A549 (cell line): ENCODE measurements around the gene ZBTB42. TPM values are rescaled to one million over a fixed set of nuclear protein-coding genes. Genes with fewer than 3 reads are reported as not detected.

Experiments used
- ATAC-seq, 2 experiments: fragments of 200-7000 bp in 1 of 2; fragments of >200 bp in 1 of 2; cut with Nextera tagmentation in 1 of 2; cut with Tn5 transposase in 1 of 2; 3 replicates each; pipeline versions ENCODE4 v1.8.0 to v1.9.1; 2018 to 2020; ENCODE audit warnings: mild to moderate bottlenecking in 1 of 2, moderate library complexity in 1 of 2
- CTCF ChIA-PET: fragments of 300-600 bp; sonication (Branson Sonifier 250); formaldehyde crosslinking; extraction: SDS; loops from one replicate; lab custom pipeline; 2021; ENCODE audit warnings: antibody characterized with exemption, inconsistent platforms; lab: Yijun Ruan, JAX
- POLR2A ChIA-PET: fragments of 350-600 bp; formaldehyde crosslinking; extraction: SDS; loops from one replicate; lab custom pipeline; 2021; ENCODE audit warnings: antibody characterized with exemption, inconsistent platforms; lab: Yijun Ruan, JAX
- DNase-seq, 2 experiments: peaks; one replicate each; pipeline versions ENCODE4 v3.0.0 to v3.0.0-alpha.2; 2011 to 2016; ENCODE audit warnings: low read depth in 1 of 2, low spot score in 1 of 2
- FAIRE-seq: peaks from 2 replicates; lab custom pipeline; 2011; peaks lifted over from hg19 to GRCh38; lab: Jason Lieb, UNC
- H3K27ac ChIP-seq, 2 experiments: fragments of >200 bp; sonication (Bioruptor Twin); formaldehyde crosslinking; 3 replicates each; pipeline ENCODE4 v1.5.1; 2016 to 2017
- H3K4me1 ChIP-seq: fragments of >200 bp; sonication (Bioruptor Twin); formaldehyde crosslinking; 3 replicates; pipeline ENCODE4 v1.6.1; 2016
- H3K4me2 ChIP-seq: fragments of >200 bp; sonication (Bioruptor Twin); formaldehyde crosslinking; 3 replicates; pipeline ENCODE4 v1.6.1; 2016
- H3K4me3 ChIP-seq: fragments of >200 bp; sonication (Bioruptor Twin); formaldehyde crosslinking; 3 replicates; pipeline ENCODE4 v1.5.1; 2016
- H3K9me3 ChIP-seq: fragments of >200 bp; sonication (Bioruptor Twin); formaldehyde crosslinking; 3 replicates; pipeline ENCODE4 v1.6.1; 2016
- CTCF ChIP-seq: fragments of >200 bp; sonication (Bioruptor Twin); formaldehyde crosslinking; IDR thresholded peaks from 3 replicates; pipeline ENCODE4 v1.5.1; 2016
- EHF ChIP-seq: fragments of 250-450 bp; sonication (Bioruptor Pico); IDR thresholded peaks from 2 replicates; pipeline ENCODE4 v1.5.0; 2020; ENCODE audit warnings: mild to moderate bottlenecking
- EP300 ChIP-seq, 2 experiments: fragments of >200 bp; sonication (Bioruptor Twin); formaldehyde crosslinking; IDR thresholded peaks; 2 replicates in 1 of 2; 3 replicates in 1 of 2; pipeline ENCODE4 v1.6.1; 2016 to 2017
- FOXS1 ChIP-seq: fragments of 250-450 bp; sonication (Bioruptor Pico); IDR thresholded peaks from 2 replicates; pipeline ENCODE4 v1.5.0; 2020; ENCODE audit warnings: mild to moderate bottlenecking, moderate library complexity
- HOXA7 ChIP-seq: fragments of 250-450 bp; sonication (Bioruptor Pico); IDR thresholded peaks from 2 replicates; pipeline ENCODE4 v1.5.0; 2020; ENCODE audit warnings: mild to moderate bottlenecking, moderate library complexity
- KDM5A ChIP-seq: fragments of 200-600 bp; sonication (generic); IDR thresholded peaks from 2 replicates; pipeline ENCODE4 v1.6.1; 2016; ENCODE audit warnings: antibody characterized with exemption, mild to moderate bottlenecking
- MAX ChIP-seq: IDR thresholded peaks from 2 replicates; pipeline ENCODE4 v1.6.1; 2012
- MAZ ChIP-seq: fragments of 150-350 bp; IDR thresholded peaks from 2 replicates; pipeline ENCODE4 v1.6.1; 2014; ENCODE audit warnings: antibody characterized with exemption, low read depth, low read length, borderline replicate concordance
- REST ChIP-seq: fragments of 200-600 bp; sonication (generic); IDR thresholded peaks from 2 replicates; pipeline ENCODE4 v1.6.1; 2016; ENCODE audit warnings: antibody characterized with exemption, mild to moderate bottlenecking, moderate library complexity
- RNF2 ChIP-seq: fragments of 200-600 bp; sonication (generic); IDR thresholded peaks from 2 replicates; pipeline ENCODE4 v1.6.1; 2016; ENCODE audit warnings: low read depth, mild to moderate bottlenecking, antibody characterized with exemption, moderate library complexity, borderline replicate concordance
- SREBF2 ChIP-seq: fragments of 450-650 bp; IDR thresholded peaks from 2 replicates; pipeline ENCODE4 v1.6.1; 2014; ENCODE audit warnings: mild to moderate bottlenecking, moderate library complexity
- TP53 ChIP-seq: fragments of 250-450 bp; sonication (Bioruptor Pico); IDR thresholded peaks from 2 replicates; pipeline ENCODE4 v1.5.0; 2021; ENCODE audit warnings: mild to moderate bottlenecking, moderate library complexity
- USF2 ChIP-seq: fragments of 450-650 bp; IDR thresholded peaks from 2 replicates; pipeline ENCODE4 v1.6.1; 2014; ENCODE audit warnings: antibody characterized with exemption
- WGBS: methylation state at CpG from one replicate; pipeline ENCODE4 v1.1.6; 2017; ENCODE audit errors: missing lambda C conversion rate; 5-methylcytosine and 5-hydroxymethylcytosine counted together
- polyA plus RNA-seq, 4 experiments: library from polyadenylated mRNA; depleted of rRNA in 3 of 4; stranded (reverse); fragments of >200 nt; fragmentation: RNase III in 1 of 4; extraction: RNeasy Plus Mini Kit Qiagen cat#74134 plus additional on column Dnase treatment in 1 of 4; gene quantifications; 2 replicates in 3 of 4; 3 replicates in 1 of 4; pipeline ENCODE4 v1.2.3, GENCODE V29; 2011 to 2017

ZBTB42 gene
- polyA plus RNA-seq, 2 of the 4 experiments (the other 2 are of a cell fraction): 1.6 to 2.6 TPM

- H3K4me1 ChIP-seq: peaks cover 41% of the 10 kb centered on the region
- H3K4me3 ChIP-seq: peak overlapping the region; percentile 94
- H3K9me3 ChIP-seq: no peaks in the 10 kb centered on the region
- ATAC-seq (peak in 1 of 2 experiments; percentile 57; a peak in 3 of 6 replicates), DNase-seq (peak; percentile 60 to 73), FAIRE-seq (no peak)
- ChIA-PET CTCF (interaction anchor here (0.8 to 2.1 kb wide), 6 partner anchors 15 to 27 kb away, joined by 3 to 10 read pairs (median 4); no protein-coding TSS in a partner anchor), POLR2A (no interaction called here)
- peak overlapping the region; percentile 95 to 98; a peak in 4 of 6 replicates for H3K27ac ChIP-seq
- no peak for TF ChIP-seq HOXA7 (CRISPR knock-in tag)
- TF ChIP-seq MAX: peak; percentile 26; the same call in 1 of the 2 replicates
- TF ChIP-seq EHF: no peak
- no peak for TF ChIP-seq TP53 (CRISPR knock-in tag)
- H3K4me2 ChIP-seq: peak overlapping the region; percentile 89
- WGBS: 46% methylated on average over 8 of the region's 15 CpGs
These were observed 6.8 kb upstream of the ZBTB42 start for GRCh38 chr14:104794099-104794498.

- ChIA-PET POLR2A (no interaction called here), CTCF (interaction anchor here (0.8 to 2.1 kb wide), 7 partner anchors 15 to 72 kb away, joined by 3 to 10 read pairs (median 4); no protein-coding TSS in a partner anchor)
- DNase-seq: no peak
- TF ChIP-seq CTCF: no peak
- TF ChIP-seq FOXS1 (CRISPR knock-in tag): no peak
- TF ChIP-seq USF2: no peak
- no peak for TF ChIP-seq KDM5A
- TF ChIP-seq EP300 (IDR thresholded peaks at IDR 0.05): no peak
- TF ChIP-seq MAX: no peak; the same call in 1 of the 2 replicates
- no peak for TF ChIP-seq SREBF2
- TF ChIP-seq MAZ: no peak
- peak; percentile 35 to 56; a peak in 3 of 6 replicates for ATAC-seq
- H3K4me1 ChIP-seq: peaks cover 41% of the 10 kb centered on the region
- H3K4me3 ChIP-seq: peak overlapping the region; percentile 94
- peak overlapping the region; percentile 89 for H3K4me2 ChIP-seq
- FAIRE-seq: no peak
- no peaks in the 10 kb centered on the region for H3K9me3 ChIP-seq
- WGBS: 4% methylated on average over 15 of the region's 16 CpGs
- H3K27ac ChIP-seq: peak overlapping the region; percentile 95 to 98
These were observed 6.3 kb upstream of the ZBTB42 start for GRCh38 chr14:104794631-104794992.

- H3K4me3 ChIP-seq: peak within 1 kb of the TSS; percentile 94
- WGBS: 5% methylated on average over 8 of the region's 124 CpGs
- H3K9me3 ChIP-seq: no peaks in the 10 kb centered on the region
- POLR2A ChIA-PET: interaction anchor here (0.5 kb wide), 1 partner anchor 604 kb away, joined by 6 read pairs; no protein-coding TSS in a partner anchor
- CTCF ChIA-PET: interaction anchor here (0.8 to 2.1 kb wide), 8 partner anchors 16 to 71 kb away, joined by 3 to 10 read pairs (median 4); no protein-coding TSS in a partner anchor
- peak within 1 kb of the TSS; percentile 89 for H3K4me2 ChIP-seq
- H3K4me1 ChIP-seq: peaks cover 46% of the 10 kb centered on the region
- no peak for DNase-seq
- FAIRE-seq: no peak
- ATAC-seq: peak in 1 of 2 experiments; percentile 27; a peak in 4 of 6 replicates
- TF ChIP-seq REST (no peak), RNF2 (no peak)
- peak within 1 kb of the TSS; percentile 95 to 98 for H3K27ac ChIP-seq
These were observed 5.7 kb upstream of the ZBTB42 start, which contains the start of gene AKT1 for GRCh38 chr14:104794993-104795780. Gene AKT1, minus strand, starts transcription at chr14:104795748. Its CDS starts 3,105 bp downstream, at chr14:104792643.
